GM19025 (cell line): ENCODE results near the gene KIF26B.

Experiments
- ATAC-seq: cut with Tn5 transposase; IDR thresholded peaks from one replicate; pipeline ENCODE4 v1.9.1; 2021; ENCODE audit warnings: mild to moderate bottlenecking, low read depth, moderate library complexity; ENCODE audit not compliant: unreplicated experiment

The KIF26B gene

DNA sequence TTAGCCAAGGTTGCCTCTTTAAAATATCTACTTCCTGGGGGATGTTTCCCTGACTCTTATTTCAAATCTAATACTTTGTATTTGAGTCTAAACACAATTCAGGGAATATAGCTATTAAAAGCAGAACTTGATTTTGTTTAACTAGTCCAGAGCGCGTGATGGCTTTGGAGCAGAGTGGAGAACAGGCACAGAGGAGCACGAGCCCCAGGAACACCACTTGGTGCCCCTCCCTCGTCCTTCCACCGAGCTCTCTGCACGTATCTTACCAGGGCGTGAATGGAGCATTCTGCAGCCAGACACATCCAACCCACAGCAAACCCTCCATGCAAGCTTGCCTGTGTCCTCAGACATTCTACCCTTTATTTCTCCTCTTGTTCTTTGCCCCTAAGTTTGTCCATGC, 14.1 kb downstream of the KIF26B start:
- ATAC-seq: no peak

DNA sequence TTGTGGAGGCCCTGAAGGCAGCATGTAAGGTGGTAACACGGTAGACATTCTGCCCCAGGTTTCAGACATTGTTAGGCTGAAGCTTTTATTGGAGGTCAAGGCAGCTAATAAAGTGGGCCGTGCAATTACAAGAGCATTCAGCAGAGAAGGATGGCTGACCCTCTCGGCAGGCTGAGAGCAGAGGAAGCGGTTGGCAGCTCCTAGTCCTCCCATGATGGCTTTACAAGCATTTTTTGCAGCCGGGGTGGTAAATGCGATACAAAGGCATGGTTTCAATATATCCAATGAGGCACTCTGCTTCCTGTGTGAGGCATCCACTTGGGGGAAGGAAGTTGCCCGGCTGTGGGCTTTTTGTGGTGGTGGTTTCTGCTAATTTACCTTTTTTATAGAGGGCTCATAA, 14.6 kb downstream of the KIF26B start:
- no peak for ATAC-seq

DNA sequence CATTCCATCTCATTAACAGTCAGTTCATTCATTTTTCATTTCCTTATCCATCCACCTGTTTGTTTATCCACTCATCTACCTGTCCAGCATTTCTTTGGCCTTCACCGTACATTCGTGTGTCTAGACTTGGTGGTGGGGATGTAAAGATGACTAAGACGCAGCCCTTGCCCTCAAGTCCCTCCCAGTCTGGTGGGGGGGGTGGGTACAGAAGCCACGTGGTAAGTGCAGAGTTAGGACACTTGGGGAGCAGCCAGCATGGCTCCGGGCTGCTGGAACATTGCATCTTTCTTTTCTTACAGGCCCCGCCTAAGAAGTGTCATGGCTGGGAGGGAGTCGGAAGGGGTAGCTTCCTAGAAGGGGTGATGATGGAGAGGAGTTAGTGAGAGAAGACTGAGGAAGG, 17.2 kb downstream of the KIF26B start:
- no peak for ATAC-seq

GRCh38 chr1:245172829-245173228, 18.0 kb downstream of the KIF26B start:
- no peak for ATAC-seq

DNA sequence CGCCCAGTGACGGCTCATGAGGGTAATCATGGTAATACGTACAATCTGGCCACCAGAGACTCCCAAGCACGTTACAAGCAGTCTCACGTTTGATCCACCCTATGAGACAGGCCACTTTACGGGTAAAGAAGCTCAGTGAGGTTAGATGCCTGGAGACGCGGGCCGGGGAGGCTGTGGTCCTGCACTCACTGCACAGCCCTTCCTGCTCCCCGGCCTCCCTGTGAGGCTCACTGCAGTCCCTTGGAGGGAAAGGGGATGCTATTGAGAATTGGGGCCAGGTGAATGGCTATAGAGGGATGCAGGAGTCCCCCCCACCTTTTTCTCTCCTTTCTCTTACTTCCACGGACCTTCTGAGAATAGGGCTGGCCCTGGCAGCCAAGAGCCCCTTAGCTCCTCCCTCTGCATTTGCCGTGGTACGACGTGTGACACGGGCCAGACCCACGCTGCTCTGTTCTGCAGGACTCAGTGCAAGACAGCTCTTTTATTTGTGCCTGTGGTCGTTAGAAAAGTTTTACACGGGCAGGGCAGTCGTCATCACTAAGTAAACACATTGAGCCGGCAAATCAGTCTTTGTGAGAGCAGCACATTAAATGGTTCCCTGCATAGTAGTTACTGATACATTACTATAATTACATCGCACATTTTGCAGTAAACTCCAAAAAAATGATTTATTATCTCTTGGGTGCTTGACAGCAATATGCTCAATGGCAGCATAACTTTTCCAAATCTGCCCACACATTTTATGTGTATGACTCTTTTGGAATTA, 18.8 kb downstream of the KIF26B start:
- ATAC-seq: no peak

- no peak for ATAC-seq
Observed at GRCh38 chr1:245177071-245177900, 22.5 kb downstream of the KIF26B start.

DNA sequence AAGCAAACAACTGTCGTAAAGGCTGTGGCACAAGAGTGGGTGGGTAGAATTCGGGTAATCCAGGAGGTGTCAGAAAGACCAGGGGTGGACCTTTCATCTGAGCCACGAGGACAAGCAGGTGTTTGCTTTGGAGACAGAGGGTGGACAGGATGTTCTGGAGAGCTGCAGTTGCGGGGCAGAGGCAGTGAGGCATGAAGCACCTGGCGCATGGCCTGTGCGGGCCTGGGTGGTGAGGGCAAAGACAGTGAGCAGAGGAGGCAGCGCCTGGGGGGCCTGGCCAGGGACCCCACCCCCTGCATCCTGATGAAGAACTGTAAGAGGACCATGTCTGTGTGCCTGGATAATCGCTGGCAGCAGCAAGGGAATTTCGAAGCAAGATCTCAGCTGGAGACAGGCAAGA, 24.9 kb downstream of the KIF26B start:
- no peak for ATAC-seq

DNA sequence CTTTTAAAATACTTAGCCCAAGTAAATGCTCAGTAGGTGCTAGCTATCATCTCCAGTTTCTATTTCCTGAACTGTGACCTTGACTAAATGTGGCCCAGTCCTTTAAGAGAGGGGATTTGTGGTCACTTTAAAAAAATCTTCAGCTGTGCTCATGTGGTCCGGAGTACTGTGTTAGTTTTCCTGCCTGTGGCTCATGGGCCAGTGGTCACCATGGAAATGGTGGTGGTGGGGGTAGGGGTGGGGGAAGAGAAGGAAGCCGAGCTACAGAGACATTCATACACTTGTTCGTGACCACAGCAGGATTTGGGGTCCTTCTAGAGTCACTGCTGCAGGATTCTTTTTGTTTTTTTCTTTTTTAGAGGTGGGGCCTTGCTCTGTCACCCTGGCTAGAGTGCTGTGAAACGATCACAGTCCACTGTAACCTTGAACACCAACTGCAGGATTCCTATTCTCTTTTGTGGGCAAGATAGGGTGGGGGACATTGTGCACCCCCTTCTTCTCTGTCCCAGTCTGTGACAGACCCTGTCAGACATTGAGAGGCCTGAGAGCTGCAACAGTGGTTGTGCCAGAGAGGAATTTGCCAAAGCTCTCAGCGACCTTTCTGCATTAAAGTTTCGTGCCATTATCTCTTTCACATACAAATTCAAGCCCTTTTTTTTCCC, 25.8 kb downstream of the KIF26B start:
- ATAC-seq: no peak

- ATAC-seq: no peak
Observed at GRCh38 chr1:245181158-245181517, 26.4 kb downstream of the KIF26B start.

GRCh38 chr1:245182028-245182427, 27.2 kb downstream of the KIF26B start:
- no peak for ATAC-seq

DNA sequence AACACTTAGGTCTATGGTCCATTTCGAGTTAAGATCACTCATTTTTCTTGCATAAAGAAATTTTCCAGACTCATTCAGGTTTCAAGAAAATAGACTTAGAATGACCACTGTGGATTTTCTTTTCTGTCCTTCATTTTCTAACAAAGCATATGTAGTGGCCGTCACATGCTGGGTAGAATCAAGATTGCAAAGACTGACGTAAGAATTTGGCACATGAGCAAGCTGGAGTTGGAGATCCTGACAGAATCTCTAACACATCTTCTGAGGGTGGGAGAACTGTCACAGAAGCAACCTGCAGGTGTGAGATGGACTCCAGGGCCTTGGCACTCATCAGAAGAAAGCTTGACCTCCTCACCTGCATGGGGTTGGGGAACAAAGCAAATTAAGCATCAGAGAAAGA, 28.6 kb downstream of the KIF26B start:
- ATAC-seq: no peak

DNA sequence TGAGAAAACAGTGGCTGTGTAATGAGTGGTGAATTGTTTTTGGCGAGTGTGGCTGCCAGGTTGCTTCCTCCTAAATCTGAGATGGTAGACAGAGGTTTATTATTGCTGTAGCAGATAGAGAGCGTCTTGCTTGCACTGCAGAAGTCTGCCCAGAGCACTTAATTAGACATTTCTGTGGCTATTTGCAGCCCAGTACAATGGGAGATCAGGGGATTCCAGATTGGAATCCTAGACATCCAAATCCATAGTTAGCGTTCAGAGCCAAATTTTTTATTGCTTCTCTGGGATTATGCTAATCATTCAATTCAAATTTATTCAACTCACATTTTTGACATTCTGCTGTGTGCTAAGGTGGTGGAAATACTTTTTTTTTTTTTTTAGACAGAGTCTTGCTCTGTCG, 30.0 kb downstream of the KIF26B start:
- no peak for ATAC-seq

GRCh38 chr1:245188403-245188802, 33.6 kb downstream of the KIF26B start:
- no peak for ATAC-seq

- no peak for ATAC-seq
Observed at GRCh38 chr1:245195398-245195797, 40.6 kb downstream of the KIF26B start.

- no peak for ATAC-seq
Observed at GRCh38 chr1:245197121-245197520, 42.3 kb downstream of the KIF26B start.

DNA sequence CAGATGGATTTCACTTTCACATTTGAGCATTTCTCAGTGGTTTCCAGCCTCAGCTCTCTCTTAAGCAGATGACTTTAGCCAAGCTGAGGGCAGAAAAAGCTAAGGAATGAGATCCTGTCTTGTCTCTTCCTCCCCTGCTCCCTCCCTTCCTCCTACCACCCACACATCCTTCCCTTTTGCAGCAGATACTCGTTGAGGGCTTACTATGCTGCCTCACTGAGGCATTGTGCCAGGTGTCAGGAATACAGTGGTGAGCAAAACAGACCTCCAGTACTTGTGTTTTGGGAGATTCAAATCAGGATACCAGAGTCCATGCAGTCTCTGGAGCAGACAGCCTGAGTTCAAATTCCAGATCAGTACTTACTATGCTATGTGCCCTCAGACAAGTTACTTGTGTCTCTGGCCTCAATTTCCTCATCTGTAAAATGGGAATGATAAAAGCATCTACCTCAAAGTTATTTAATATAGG, 43.2 kb downstream of the KIF26B start:
- ATAC-seq: no peak

DNA sequence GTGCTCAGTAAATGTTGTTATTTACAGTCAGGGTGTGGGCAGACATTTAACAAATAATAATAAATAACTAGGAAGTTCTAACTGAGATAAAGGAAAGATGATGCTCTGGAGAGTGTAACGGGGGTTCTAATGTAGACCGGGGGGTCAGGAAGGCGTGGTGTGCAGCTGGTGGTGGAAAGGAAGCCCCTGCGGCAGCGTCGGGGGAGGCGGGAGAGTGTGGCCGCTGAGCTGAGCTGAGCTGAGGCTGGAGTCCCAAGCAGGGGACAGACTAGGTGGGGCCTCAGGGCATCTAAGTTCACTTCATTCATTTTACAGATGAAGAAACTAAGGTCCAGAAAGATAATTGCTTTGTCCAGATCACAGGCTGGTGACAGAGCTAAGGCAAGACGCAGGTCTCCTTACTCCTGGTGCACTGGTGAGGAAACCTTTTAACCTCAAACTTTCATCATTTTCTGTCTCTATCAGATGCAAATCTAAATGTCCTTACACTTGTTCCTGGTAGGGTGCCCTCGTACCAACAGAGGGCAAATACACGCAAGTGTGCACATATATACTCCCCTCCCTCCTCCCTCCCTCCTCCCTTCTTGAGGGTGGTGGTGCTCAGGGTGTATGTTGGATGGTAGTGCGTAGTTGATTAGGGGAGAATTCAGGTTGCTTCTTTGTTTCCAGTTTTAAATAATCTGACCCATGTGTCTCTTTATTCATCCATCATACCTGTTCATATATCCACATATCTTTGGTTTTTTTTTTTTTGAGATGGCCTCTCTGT, 44.1 kb downstream of the KIF26B start:
- no peak for ATAC-seq

DNA sequence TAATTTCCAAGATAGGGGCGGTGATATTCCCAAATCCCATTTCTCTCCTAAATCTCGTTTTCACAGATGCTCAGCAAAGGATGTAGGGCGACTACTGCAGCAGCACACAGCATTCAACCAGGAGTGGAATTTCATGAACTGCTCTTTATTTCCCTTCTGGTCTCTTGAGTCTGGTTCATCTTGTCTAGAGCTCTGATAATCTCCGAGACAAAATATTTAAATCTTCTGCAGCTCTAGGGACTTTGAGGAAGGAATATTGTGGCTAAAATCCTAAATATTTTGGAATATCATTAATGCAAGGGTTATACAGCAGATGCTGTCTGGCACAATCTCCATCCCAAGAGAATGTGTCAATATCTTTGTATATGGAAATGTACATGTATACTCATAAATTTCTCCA, 45.4 kb downstream of the KIF26B start:
- no peak for ATAC-seq

GRCh38 chr1:245201201-245201600, 46.4 kb downstream of the KIF26B start:
- no peak for ATAC-seq

DNA sequence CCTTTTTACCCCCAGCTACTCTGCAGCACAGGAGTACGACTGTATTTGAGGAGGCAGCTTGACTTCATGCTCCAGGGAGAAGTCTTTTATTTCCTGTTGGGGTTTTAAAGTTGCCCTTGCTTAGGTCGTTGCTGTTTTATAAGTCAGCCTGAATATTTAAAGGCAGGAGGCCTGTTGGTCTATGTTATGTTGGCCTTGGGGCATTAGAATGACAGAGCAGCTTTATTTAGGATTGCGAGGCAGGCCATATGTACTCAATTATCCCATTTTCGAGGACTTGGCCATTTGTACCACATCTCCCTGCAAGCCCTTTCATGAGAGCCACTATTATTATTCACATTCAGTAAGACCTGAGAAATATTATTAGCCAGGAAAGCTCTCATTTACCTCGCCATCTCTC, 47.0 kb downstream of the KIF26B start:
- no peak for ATAC-seq

DNA sequence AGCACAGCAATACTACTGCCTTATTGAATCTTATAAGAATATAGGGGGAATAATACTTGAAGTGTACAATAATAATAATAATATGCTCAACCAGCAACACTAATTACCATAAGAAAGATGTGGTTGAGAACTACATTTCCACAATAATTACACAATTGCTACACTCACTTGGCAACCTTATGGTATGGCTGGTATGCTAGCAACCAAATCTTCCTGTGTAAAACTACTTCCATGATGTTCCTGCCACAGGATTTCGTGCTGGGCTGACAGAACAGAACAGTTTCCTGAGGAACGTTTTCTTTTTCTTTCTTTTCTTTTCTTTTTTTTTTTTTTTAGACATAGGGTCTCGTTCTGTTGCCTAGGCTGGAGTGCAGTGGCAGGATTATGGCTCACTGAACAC, 50.6 kb downstream of the KIF26B start:
- no peak for ATAC-seq
